ENCODE data around the gene ZNF483. TPM values are rescaled to one million over a fixed set of nuclear protein-coding genes. Genes with fewer than 3 reads are reported as not detected.
"Not testable (repeated sequence)": the region's sequence is repeated elsewhere in the genome, so short reads cannot be mapped to it uniquely, and the experiment has no call there.

Gene ZNF483
- total and polyA plus RNA-seq, 3 donors from 2014 or later, result 10.5 to 28.6 (median 25.1) TPM

DNA sequence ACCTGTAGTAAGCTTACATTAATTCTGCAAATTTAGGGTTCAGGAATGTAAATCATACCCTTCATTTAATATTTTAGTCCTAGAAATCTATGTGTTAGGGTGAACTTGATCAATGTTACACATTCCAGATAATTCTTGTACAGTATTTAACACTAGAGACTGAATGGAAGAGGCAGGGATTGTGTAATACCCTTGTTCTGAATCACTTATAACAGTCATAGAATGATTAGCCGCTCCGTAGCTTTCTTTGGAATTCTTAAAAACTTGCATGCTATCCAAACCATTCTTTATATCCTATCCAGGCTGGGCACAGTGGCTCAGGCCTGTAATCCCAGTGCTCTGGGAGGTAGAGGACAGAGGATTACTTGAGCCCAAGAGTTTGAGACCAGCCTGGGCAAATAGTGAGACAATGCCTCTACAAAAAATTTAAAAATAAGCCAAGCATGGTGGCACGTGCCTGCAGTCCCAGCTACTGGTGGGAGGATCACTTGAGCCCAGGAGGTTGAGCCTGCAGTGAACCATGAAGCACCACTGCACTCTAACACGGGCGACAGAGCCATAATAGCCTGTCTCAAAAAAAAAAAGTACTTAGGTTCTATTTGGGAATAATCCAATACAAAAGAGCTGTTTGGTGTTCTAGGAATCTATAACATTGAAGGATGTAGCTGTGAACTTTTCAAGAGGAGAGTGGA, 8.3 kb downstream of the ZNF483 start:
- TF ChIP-seq, protein P1, sequence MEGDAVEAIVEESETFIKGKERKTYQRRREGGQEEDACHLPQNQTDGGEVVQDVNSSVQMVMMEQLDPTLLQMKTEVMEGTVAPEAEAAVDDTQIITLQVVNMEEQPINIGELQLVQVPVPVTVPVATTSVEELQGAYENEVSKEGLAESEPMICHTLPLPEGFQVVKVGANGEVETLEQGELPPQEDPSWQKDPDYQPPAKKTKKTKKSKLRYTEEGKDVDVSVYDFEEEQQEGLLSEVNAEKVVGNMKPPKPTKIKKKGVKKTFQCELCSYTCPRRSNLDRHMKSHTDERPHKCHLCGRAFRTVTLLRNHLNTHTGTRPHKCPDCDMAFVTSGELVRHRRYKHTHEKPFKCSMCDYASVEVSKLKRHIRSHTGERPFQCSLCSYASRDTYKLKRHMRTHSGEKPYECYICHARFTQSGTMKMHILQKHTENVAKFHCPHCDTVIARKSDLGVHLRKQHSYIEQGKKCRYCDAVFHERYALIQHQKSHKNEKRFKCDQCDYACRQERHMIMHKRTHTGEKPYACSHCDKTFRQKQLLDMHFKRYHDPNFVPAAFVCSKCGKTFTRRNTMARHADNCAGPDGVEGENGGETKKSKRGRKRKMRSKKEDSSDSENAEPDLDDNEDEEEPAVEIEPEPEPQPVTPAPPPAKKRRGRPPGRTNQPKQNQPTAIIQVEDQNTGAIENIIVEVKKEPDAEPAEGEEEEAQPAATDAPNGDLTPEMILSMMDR (IDR thresholded peaks at IDR 0.05), result no peak
- no peak for TF ChIP-seq POLR2A (IDR thresholded peaks at IDR 0.05)
- intact Hi-C loops (cut with DNase I; ENCODE audit: low total_unique reads), result no loop called here
- Histone ChIP-seq H3K27ac (no peak overlapping the region), H3K36me3 (ENCODE audit: low read depth, missing control alignments) (no peaks in the 10 kb centered on the region), H3K4me3 (no peak overlapping the region), H3K4me1 (no peaks in the 10 kb centered on the region), H3K9me3 (no peaks in the 10 kb centered on the region), H3K27me3 (no peaks in the 10 kb centered on the region)
- no peak for DNase-seq
- 89 to 94% methylated on average over 5 of the region's 5 CpGs for WGBS, 2 donors

DNA sequence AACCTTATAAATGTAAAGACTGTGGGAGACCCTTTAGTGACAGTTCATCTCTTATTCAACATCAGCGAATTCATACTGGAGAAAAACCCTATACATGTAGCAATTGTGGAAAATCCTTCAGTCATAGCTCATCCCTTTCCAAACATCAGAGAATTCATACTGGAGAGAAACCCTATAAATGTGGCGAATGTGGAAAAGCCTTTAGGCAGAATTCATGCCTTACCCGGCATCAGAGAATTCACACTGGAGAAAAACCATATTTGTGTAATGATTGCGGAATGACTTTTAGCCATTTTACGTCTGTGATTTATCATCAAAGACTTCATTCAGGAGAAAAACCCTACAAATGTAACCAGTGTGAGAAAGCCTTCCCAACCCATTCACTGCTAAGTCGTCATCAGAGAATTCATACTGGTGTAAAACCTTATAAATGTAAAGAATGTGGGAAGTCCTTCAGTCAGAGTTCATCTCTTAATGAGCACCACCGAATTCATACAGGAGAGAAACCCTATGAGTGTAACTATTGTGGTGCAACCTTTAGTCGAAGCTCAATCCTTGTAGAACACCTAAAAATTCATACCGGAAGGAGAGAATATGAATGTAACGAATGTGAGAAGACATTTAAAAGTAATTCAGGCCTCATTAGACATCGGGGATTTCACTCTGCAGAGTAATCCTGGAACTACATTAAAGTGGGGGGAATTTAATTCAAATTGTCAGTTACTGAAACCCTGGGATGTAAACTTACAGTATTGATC, 17.7 kb downstream of the ZNF483 start:
- H3K36me3 ChIP-seq (ENCODE audit: low read depth, missing control alignments), result no peaks in the 10 kb centered on the region
- WGBS, 2 donors, result 94 to 97% methylated on average over 11 of the region's 11 CpGs
- H3K27ac ChIP-seq, result no peak overlapping the region
- TF ChIP-seq, protein P1 (IDR thresholded peaks at IDR 0.05), result no peak
- no peak for TF ChIP-seq POLR2A (IDR thresholded peaks at IDR 0.05)
- no peaks in the 10 kb centered on the region for H3K9me3 ChIP-seq
- no peaks in the 10 kb centered on the region for H3K4me1 ChIP-seq
- intact Hi-C loops (cut with DNase I; ENCODE audit: low total_unique reads), result no loop called here
- H3K27me3 ChIP-seq, result no peaks in the 10 kb centered on the region
- DNase-seq, result no peak
- H3K4me3 ChIP-seq, result no peak overlapping the region

DNA sequence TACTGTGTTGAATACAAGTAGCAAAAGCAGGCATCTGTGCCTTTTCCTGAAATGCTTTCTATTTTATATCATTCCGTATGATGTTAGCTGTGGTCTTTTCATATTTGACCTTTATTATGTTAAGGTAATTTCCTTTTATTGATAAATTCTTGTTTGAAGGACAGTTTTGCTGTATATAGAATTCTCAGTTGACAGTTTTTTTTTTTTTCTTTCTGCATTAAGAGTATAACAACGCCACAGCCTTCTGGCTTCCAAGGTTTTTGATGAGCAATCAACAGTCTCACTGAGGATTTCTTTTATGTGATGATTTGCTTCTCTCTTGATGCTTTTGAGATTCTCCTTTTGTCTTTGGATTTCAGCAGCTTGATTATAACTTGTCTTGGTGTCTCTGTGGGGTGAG, 23.6 kb downstream of the ZNF483 start:
- Histone ChIP-seq H3K27me3 (no peaks in the 10 kb centered on the region), H3K4me3 (no peak overlapping the region), H3K27ac (no peak overlapping the region), H3K9me3 (no peaks in the 10 kb centered on the region), H3K36me3 (ENCODE audit: low read depth, missing control alignments) (no peaks in the 10 kb centered on the region), H3K4me1 (no peaks in the 10 kb centered on the region)
- WGBS, 2 donors, result 94 to 96% methylated on average over 2 of the region's 2 CpGs
- no peak for DNase-seq
- intact Hi-C loops (cut with DNase I; ENCODE audit: low total_unique reads), result no loop called here
- TF ChIP-seq, protein P1 (IDR thresholded peaks at IDR 0.05), result no peak
- TF ChIP-seq POLR2A (IDR thresholded peaks at IDR 0.05), result no peak

DNA sequence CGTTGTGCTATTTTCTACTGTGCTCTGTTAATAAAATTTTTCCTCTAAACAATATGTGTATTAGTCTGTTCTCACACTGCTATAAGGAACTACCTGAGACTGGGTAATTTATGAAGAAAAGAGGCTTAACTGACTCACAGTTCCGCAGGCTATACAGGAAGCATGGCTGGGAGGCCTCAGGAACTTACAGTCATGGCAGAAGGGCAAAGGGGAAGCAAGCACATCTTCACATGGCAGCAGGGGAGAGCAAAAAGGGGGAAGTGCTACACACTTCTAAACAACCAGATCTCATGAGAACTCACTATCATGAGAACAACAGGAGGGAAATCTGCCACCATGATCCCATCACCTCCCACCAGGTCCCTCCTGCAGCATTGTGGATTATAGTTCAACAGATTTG, 30.4 kb downstream of the ZNF483 start:
- DNase-seq; intact Hi-C loops (cut with DNase I; ENCODE audit: low total_unique reads); H3K4me3 ChIP-seq; H3K4me1 ChIP-seq; H3K36me3 ChIP-seq (ENCODE audit: low read depth, missing control alignments); H3K9me3 ChIP-seq; H3K27me3 ChIP-seq; H3K27ac ChIP-seq: not testable (repeated sequence)
- WGBS, 2 donors, result 81 to 83% methylated on average over 2 of the region's 2 CpGs

DNA sequence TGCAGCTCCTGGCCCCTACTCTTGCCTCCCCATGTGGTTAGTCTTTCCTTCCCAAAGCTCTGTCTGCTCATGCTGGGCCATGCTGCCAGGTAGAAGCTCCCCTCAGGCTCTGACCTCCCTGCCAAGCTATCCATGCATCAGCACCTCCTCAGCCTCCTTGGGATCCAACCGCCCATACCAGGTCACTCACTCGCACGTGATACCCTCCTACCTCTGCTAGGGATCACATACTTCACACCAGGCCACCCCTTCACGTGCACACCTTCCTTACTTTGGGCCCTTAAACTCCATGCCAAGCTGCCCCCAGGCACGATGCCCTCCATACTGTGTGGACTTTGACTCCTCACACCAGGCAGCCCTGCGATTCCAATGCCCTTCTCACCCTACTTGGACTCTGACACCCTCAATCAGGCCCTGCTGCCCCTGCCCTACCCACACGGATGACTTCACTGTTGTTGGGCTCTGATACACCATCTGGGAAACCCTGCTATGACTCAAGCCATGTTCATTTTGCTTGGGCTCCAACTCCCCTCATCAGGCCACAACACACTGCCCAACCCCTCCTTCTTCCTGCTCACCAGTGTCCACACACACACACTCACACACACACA, 34.1 kb downstream of the ZNF483 start:
- no peak overlapping the region for H3K4me3 ChIP-seq
- no peak overlapping the region for H3K27ac ChIP-seq
- no peak for DNase-seq
- WGBS, 2 donors, result 84 to 93% methylated on average over 7 of the region's 7 CpGs
- intact Hi-C loops (cut with DNase I; ENCODE audit: low total_unique reads), result no loop called here
- no peaks in the 10 kb centered on the region for H3K4me1 ChIP-seq
- no peaks in the 10 kb centered on the region for H3K36me3 ChIP-seq (ENCODE audit: low read depth, missing control alignments)
- H3K27me3 ChIP-seq, result no peaks in the 10 kb centered on the region
- H3K9me3 ChIP-seq, result no peaks in the 10 kb centered on the region
- TF ChIP-seq POLR2A (IDR thresholded peaks at IDR 0.05), result no peak
- TF ChIP-seq, protein P1 (IDR thresholded peaks at IDR 0.05), result no peak

All from testis (tissue), 3 donors.